Endothelial cell of umbilical vein (primary cell): ENCODE results near the gene GSTO2. TPM values are rescaled to one million over a fixed set of nuclear protein-coding genes. Genes with fewer than 3 reads are reported as not detected.

ENCODE experiments used
- BruUV-seq: library from RNA; stranded (reverse); fragments of 400-500 nt; replicated peaks from 2 replicates; lab custom pipeline; 2021; lab: Mats Ljungman, UMichigan
- CTCF ChIA-PET: fragments of 300-600, 350-600 bp; sonication (Branson Sonifier 250); formaldehyde crosslinking; loops from one replicate; lab custom pipeline; 2021; ENCODE audit warnings: antibody characterized with exemption, inconsistent platforms; lab: Charles Lee
- POLR2A ChIA-PET: fragments of 300-600, 350-600 bp; sonication (Branson Sonifier 250); formaldehyde crosslinking; loops from one replicate; lab custom pipeline; 2021; ENCODE audit warnings: antibody characterized with exemption, inconsistent platforms; lab: Charles Lee
- DNase-seq: peaks from one replicate; pipeline ENCODE4 v3.0.0-alpha.2; 2011; ENCODE audit warnings: low read depth, low spot score
- FAIRE-seq: peaks from 2 replicates; lab custom pipeline; 2011; peaks lifted over from hg19 to GRCh38; lab: Jason Lieb, UNC
- H2AFZ ChIP-seq: 2 replicates; pipeline ENCODE4 v1.6.0; 2012; ENCODE audit warnings: low read depth, low read length, control low read depth, inconsistent platforms
- H3K27ac ChIP-seq: 2 replicates; pipeline ENCODE4 v1.5.1; 2011; ENCODE audit warnings: low read depth, mild to moderate bottlenecking, control low read depth, low read length, moderate library complexity; ENCODE audit not compliant: insufficient read depth
- H3K27me3 ChIP-seq, 2 experiments: 2 replicates each; pipeline versions ENCODE4 v1.6.0 to v1.6.1; 2011; ENCODE audit warnings: low read length in 2 of 2, mixed read lengths in 1 of 2; ENCODE audit not compliant: control insufficient read depth in 2 of 2, insufficient read depth in 2 of 2
- H3K36me3 ChIP-seq, 2 experiments: 2 replicates in 1 of 2; 3 replicates in 1 of 2; pipeline ENCODE4 v1.5.1; 2011; ENCODE audit warnings: low read length in 2 of 2, mild to moderate bottlenecking in 1 of 2, moderate library complexity in 1 of 2; ENCODE audit not compliant: control insufficient read depth in 2 of 2, insufficient read depth in 2 of 2; ENCODE audit errors: extremely low read depth in 1 of 2
- H3K4me1 ChIP-seq: 3 replicates; pipeline ENCODE4 v1.5.1; 2011; ENCODE audit warnings: mild to moderate bottlenecking, low read length; ENCODE audit not compliant: control insufficient read depth, insufficient read depth; ENCODE audit errors: extremely low read depth
- H3K4me2 ChIP-seq: 2 replicates; pipeline ENCODE4 v1.6.1; 2011; ENCODE audit warnings: low read length, control low read depth, mixed read lengths; ENCODE audit not compliant: insufficient read depth
- H3K4me3 ChIP-seq, 3 experiments: fragments of 200-600 bp in 1 of 3; sonication (generic), shearing (Covaris generic) in 1 of 3; replicated peaks in 1 of 3; 2 replicates each; pipeline ENCODE4 v1.5.1; 2011 to 2016; ENCODE audit warnings: control low read depth in 3 of 3, low read length in 3 of 3, mild to moderate bottlenecking in 2 of 3, inconsistent platforms in 1 of 3, low read depth in 1 of 3, moderate library complexity in 1 of 3; ENCODE audit not compliant: insufficient read depth in 1 of 3
- H3K79me2 ChIP-seq: 2 replicates; pipeline ENCODE4 v1.6.0; 2012; ENCODE audit warnings: low read length, inconsistent platforms; ENCODE audit not compliant: control insufficient read depth, insufficient read depth
- H3K9ac ChIP-seq: replicated peaks from 2 replicates; pipeline ENCODE3; 2011; ENCODE audit warnings: low read length, control low read depth; ENCODE audit not compliant: insufficient read depth; ENCODE audit errors: extremely low read depth
- H3K9me1 ChIP-seq: replicated peaks from 3 replicates; pipeline ENCODE4 v1.6.0; 2011; ENCODE audit warnings: mild to moderate bottlenecking, low read length; ENCODE audit not compliant: control insufficient read depth, insufficient read depth; ENCODE audit errors: extremely low read depth
- H3K9me3 ChIP-seq: replicated peaks from 2 replicates; pipeline ENCODE4 v1.5.1; 2012; ENCODE audit warnings: low read length, inconsistent platforms; ENCODE audit not compliant: control insufficient read depth, insufficient read depth
- H4K20me1 ChIP-seq: replicated peaks from 2 replicates; pipeline ENCODE3; 2011; ENCODE audit warnings: mild to moderate bottlenecking, low read length; ENCODE audit not compliant: control insufficient read depth, insufficient read depth; ENCODE audit errors: extremely low read depth
- EZH2 ChIP-seq: IDR thresholded peaks from 2 replicates; pipeline ENCODE4 v1.6.1; 2012; ENCODE audit warnings: borderline replicate concordance, low read depth, mild to moderate bottlenecking, moderate library complexity, low read length, inconsistent platforms; ENCODE audit not compliant: severe bottlenecking
- FOS ChIP-seq: IDR thresholded peaks from 2 replicates; pipeline ENCODE4 v1.6.1; 2011; ENCODE audit warnings: mild to moderate bottlenecking, low read length, moderate library complexity, borderline replicate concordance; ENCODE audit not compliant: insufficient read depth
- GATA2 ChIP-seq: IDR thresholded peaks from 2 replicates; pipeline ENCODE4 v1.7.0; 2011; ENCODE audit warnings: low read depth, mild to moderate bottlenecking, moderate library complexity, mixed read lengths, low read length; ENCODE audit not compliant: insufficient read length, insufficient read depth
- JUN ChIP-seq: IDR thresholded peaks from 2 replicates; pipeline ENCODE4 v1.6.1; 2011; ENCODE audit warnings: borderline replicate concordance, low read depth; ENCODE audit not compliant: insufficient read length, insufficient read depth
- MYC ChIP-seq: IDR thresholded peaks from one replicate; pipeline ENCODE4 v1.6.1; 2011; ENCODE audit warnings: mild to moderate bottlenecking, low read depth, low read length
- POLR2A ChIP-seq: IDR thresholded peaks from 2 replicates; pipeline ENCODE4 v1.6.1; 2012; ENCODE audit warnings: low read depth, mild to moderate bottlenecking, control low read depth, low read length
- POLR2AphosphoS5 ChIP-seq: IDR thresholded peaks from 2 replicates; pipeline ENCODE4 v1.6.1; 2012; ENCODE audit warnings: low read depth, mild to moderate bottlenecking, control low read depth, low read length, moderate library complexity; ENCODE audit not compliant: insufficient read depth
- dilution Hi-C: fragments of 300-500 bp; cut with MboI; formaldehyde crosslinking; loops from one replicate; pipeline ENCODE4 v1.15.0; 2019; ENCODE audit warnings: low sequenced_read_pairs; ENCODE audit not compliant: extremely low pct_ligation_motif_present
- intact Hi-C: fragments of 100-400 bp; cut with micrococcal nuclease; formaldehyde crosslinking; loops from one replicate; pipeline ENCODE4 v1.10.0; 2022
- polyA plus RNA-seq, 4 experiments: library from polyadenylated mRNA; depleted of rRNA in 3 of 4; stranded (reverse) in 3 of 4; unstranded in 1 of 4; fragments of >200 nt; gene quantifications; 2 replicates each; pipeline versions ENCODE4 v1.2.1 to v1.2.3, GENCODE V29; 2011 to 2012; ENCODE audit warnings: missing spikeins in 1 of 4
- total RNA-seq: library from RNA; stranded (reverse); gene quantifications from 2 replicates; pipeline ENCODE4 v1.2.3, GENCODE V29; 2021
- TF ChIP-seq, protein P1 (sequence below), 2 donors: IDR thresholded peaks; 1 replicate in 1 of 2; 2 replicates in 1 of 2; pipeline ENCODE4 v1.5.1; 2011; ENCODE audit warnings: low read length in 2 of 2, mild to moderate bottlenecking in 2 of 2, moderate library complexity in 2 of 2, control low read depth in 1 of 2, inconsistent platforms in 1 of 2, low read depth in 1 of 2; ENCODE audit not compliant: insufficient read depth in 1 of 2; ENCODE audit errors: extremely low read depth in 1 of 2
- TF ChIP-seq, protein P2 (sequence below): IDR thresholded peaks from 2 replicates; pipeline ENCODE4 v1.6.1; 2011; ENCODE audit not compliant: insufficient read depth, insufficient read length

GSTO2 gene
- total and polyA plus RNA-seq, 2 donors (not counting 3 experiments of a cell fraction or from before 2014, with no cell fraction given), result 0.84 to 1.4 TPM

DNA sequence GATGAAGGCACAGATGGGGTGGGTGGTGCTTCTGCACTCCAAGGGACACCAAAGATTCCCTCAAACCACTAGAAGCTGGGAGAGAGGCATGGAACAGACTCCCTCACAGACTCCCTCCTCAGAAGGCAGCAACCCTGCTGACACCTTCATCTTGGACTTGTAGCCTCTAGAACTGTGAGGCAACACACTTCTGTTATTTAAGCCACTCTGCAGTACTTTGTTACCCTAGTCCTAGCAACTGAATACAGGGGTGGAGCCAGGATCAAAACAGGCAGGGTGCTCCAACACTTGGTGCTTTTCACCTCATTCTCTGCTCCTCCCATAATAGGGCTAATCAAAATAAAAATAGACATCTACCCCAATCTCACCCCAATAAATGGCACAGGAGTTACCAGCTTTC, 16.6 kb upstream of the GSTO2 start:
- intact Hi-C loops, result no loop called here
- Histone ChIP-seq H3K36me3 (peaks cover 0 to under 1% of the 10 kb centered on the region in 2 experiments), H3K4me1 (peaks cover 21% of the 10 kb centered on the region), H3K9me1 (no peaks in the 10 kb centered on the region), H3K79me2 (peaks cover 30% of the 10 kb centered on the region), H3K9ac (no peak overlapping the region), H3K27me3 (peaks cover 2% of the 10 kb centered on the region in 2 experiments), H2AFZ (no peak overlapping the region), H3K4me2 (no peak overlapping the region), H3K9me3 (no peaks in the 10 kb centered on the region), H4K20me1 (no peaks in the 10 kb centered on the region), H3K4me3 (no peak overlapping the region), H3K27ac (no peak overlapping the region)
- ChIA-PET CTCF (interaction anchor here (1.9 kb wide), 1 partner anchor 24 kb away, joined by 5 read pairs; no protein-coding TSS in a partner anchor), POLR2A (no interaction called here)
- dilution Hi-C loops, result no loop called here
- no TSS peak for BruUV-seq
- TF ChIP-seq FOS (no peak), JUN (no peak), EZH2 (no peak)
- FAIRE-seq (no peak), DNase-seq (no peak)

DNA sequence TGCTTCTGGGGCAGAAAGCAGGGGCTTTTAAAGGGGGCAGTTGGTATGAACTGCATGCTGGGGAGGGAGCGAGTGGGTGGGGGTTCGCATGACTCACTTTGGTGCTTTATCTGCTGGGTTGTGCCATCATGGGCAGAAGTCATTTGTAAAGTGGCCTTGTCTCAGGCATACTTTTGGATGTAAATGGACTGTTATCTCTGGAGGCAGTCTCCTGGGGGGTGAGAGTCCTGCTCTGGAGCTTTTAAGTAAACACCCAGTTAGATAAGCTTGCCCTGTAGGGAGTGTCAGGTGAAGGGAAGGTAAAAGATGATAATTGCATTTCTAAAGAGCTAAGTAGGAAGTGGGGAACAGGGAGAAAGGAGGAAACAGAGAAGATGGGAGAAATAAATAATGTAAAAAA, 15.9 kb upstream of the GSTO2 start:
- ChIA-PET CTCF (interaction anchor here (1.9 kb wide), 1 partner anchor 23 kb away, joined by 5 read pairs; no protein-coding TSS in a partner anchor), POLR2A (no interaction called here)
- Histone ChIP-seq H3K79me2 (peaks cover 37% of the 10 kb centered on the region), H3K27ac (no peak overlapping the region), H3K9ac (no peak overlapping the region), H2AFZ (no peak overlapping the region), H3K27me3 (peaks cover 2% of the 10 kb centered on the region in 2 experiments), H3K9me1 (no peaks in the 10 kb centered on the region), H4K20me1 (no peaks in the 10 kb centered on the region), H3K4me1 (peaks cover 28% of the 10 kb centered on the region), H3K4me2 (no peak overlapping the region), H3K36me3 (peaks cover 2 to 3% of the 10 kb centered on the region in 2 experiments), H3K9me3 (no peaks in the 10 kb centered on the region), H3K4me3 (no peak overlapping the region)
- no peak for TF ChIP-seq MYC
- no peak for TF ChIP-seq POLR2A
- TF ChIP-seq FOS, result no peak
- TF ChIP-seq, protein P1, sequence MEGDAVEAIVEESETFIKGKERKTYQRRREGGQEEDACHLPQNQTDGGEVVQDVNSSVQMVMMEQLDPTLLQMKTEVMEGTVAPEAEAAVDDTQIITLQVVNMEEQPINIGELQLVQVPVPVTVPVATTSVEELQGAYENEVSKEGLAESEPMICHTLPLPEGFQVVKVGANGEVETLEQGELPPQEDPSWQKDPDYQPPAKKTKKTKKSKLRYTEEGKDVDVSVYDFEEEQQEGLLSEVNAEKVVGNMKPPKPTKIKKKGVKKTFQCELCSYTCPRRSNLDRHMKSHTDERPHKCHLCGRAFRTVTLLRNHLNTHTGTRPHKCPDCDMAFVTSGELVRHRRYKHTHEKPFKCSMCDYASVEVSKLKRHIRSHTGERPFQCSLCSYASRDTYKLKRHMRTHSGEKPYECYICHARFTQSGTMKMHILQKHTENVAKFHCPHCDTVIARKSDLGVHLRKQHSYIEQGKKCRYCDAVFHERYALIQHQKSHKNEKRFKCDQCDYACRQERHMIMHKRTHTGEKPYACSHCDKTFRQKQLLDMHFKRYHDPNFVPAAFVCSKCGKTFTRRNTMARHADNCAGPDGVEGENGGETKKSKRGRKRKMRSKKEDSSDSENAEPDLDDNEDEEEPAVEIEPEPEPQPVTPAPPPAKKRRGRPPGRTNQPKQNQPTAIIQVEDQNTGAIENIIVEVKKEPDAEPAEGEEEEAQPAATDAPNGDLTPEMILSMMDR (IDR thresholded peaks at IDR 0.05; ENCODE audit: extremely low read depth in 1 of 2, insufficient read depth in 1 of 2, low read depth in 1 of 2, low read length in 2 of 2), result no peak
- TF ChIP-seq JUN, result no peak
- no peak for TF ChIP-seq GATA2
- TF ChIP-seq POLR2AphosphoS5, result no peak
- TF ChIP-seq EZH2, result no peak
- TF ChIP-seq, protein P2, sequence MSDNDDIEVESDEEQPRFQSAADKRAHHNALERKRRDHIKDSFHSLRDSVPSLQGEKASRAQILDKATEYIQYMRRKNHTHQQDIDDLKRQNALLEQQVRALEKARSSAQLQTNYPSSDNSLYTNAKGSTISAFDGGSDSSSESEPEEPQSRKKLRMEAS, result no peak
- no peak for DNase-seq
- no TSS peak for BruUV-seq
- dilution Hi-C loops, result no loop called here
- no peak for FAIRE-seq
- intact Hi-C loops, result no loop called here
